ENCODE results near the gene CCDC142.
"Not testable (repeated sequence)": the region's sequence is repeated elsewhere in the genome, so short reads cannot be mapped to it uniquely, and the experiment has no call there.

Gene CCDC142

GRCh38 chr2:74501335-74502071, 18.7 kb upstream of the CCDC142 start:
- no peak overlapping the region for H3K4me3 ChIP-seq (ENCODE audit: low read length)
- DNase-seq (ENCODE audit: low read depth, low spot score) = no peak

- H3K4me3 ChIP-seq (ENCODE audit: low read length) = no peak overlapping the region
- DNase-seq (ENCODE audit: low read depth, low spot score) = no peak
Observed at GRCh38 chr2:74500578-74500946, 17.8 kb upstream of the CCDC142 start.

GRCh38 chr2:74499940-74500577, 17.3 kb upstream of the CCDC142 start:
- no peak overlapping the region for H3K4me3 ChIP-seq (ENCODE audit: low read length)
- no peak for DNase-seq (ENCODE audit: low read depth, low spot score)

- no peak for DNase-seq (ENCODE audit: low read depth, low spot score)
- H3K4me3 ChIP-seq (ENCODE audit: low read length) = no peak within 1 kb of the TSS
Observed at GRCh38 chr2:74499267-74499939, 16.6 kb upstream of the CCDC142 start, which contains the start of gene LBX2. TSS of gene LBX2 (minus strand) at chr2:74499603. CDS start at chr2:74499537, 66 bp downstream.

DNA sequence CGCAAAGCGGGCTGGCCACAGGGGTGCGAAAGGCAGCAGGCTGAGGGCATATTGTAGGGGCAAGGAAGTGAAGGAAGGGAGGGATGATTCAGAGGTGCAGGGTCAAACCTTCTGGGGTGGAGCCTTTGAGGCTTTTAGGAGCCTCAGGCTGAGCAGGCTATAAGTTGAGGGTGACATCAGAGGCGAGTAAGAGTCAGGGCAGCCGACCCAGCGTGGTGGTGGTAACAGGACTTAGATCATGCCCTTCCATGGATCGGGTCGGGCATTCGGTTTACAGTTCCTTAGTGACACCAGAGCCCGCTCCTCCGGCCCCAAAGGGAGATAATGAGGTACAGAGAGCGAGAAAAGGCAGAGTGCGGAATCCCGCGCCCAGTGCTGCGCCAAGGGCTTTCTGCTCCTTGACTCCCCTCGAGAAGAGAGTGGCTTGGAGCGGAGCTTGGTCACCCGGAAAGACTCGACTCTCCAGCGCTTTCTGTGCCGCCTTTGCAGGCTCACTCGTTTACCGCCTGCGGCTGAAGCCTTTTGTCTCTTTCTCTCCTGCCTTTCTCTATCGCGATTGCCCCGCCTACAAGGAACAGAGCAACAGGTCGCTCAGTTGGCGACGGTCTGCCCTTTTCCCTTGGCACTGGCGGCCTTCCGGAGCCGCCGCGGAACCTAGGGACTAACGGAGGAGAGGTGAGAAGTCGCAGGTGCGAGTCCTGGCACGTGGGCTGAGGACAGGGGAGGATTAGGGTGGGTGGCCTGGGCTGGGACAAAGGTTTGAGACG, 15.9 kb upstream of the CCDC142 start:
- H3K4me3 ChIP-seq (ENCODE audit: low read length) = no peak overlapping the region
- no peak for DNase-seq (ENCODE audit: low read depth, low spot score)

DNA sequence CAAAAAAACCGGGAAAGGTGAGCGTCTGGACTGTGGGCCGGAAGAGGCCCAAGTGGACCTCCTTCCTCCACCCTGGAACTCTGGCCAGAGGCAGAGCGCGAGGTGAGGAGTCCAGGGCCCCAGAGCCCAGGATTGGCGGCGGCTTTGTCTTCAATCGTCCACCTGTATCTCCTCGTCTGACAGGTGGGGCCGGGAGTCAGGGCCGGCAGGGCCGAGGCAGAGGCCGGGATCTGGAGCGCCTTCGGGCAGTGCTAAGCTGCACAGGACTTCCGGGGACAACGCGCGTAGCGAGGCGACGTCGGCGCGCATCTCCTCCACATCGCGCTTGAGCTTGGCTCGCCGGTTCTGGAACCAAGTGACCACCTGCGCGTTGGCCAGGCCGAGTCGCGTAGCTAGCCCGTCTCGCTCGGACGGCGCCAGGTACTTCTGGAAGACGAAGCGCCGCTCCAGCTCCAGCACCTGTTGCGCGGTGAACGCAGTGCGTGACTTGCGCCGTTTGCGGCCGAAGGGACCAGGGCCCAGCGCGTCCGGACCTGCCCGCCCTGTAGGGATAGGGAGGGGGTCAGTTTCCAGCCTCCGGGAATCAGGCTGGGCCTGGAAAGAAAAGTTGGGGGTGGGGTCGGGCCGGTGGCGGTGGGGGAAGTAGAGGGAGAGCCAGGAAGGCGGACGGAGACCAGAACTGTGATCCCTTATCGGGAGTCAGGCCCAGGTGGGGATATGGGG, 15.1 kb upstream of the CCDC142 start:
- DNase-seq (ENCODE audit: low read depth, low spot score) = no peak
- no peak overlapping the region for H3K4me3 ChIP-seq (ENCODE audit: low read length)

- no peak overlapping the region for H3K4me3 ChIP-seq (ENCODE audit: low read length)
- DNase-seq (ENCODE audit: low read depth, low spot score) = no peak
Observed at GRCh38 chr2:74496997-74497776, 14.4 kb upstream of the CCDC142 start.

DNA sequence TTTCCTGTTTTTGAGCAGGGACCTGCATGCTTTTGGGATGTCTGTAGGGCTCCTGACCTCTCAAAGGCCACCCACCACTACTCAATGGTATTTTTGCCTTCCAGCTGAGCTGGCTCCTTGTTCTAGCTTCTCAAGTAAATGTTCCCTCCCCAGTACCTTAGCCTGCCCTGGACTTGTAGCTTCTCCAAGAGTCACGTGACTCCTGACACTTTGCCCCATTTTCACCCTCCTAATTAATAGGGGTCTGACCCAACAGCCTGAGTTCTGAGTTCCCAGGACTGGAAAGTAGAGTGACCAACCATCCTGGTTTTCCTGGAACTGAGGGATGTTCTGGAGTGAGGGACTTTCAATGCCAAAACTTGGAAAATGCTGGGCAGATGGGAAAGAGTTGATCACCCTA, 12.6 kb upstream of the CCDC142 start:
- DNase-seq (ENCODE audit: low read depth, low spot score) = no peak
- H3K4me3 ChIP-seq (ENCODE audit: low read length) = no peak overlapping the region

- no peak for DNase-seq (ENCODE audit: low read depth, low spot score)
Observed at GRCh38 chr2:74493546-74493945, 10.7 kb upstream of the CCDC142 start.

DNA sequence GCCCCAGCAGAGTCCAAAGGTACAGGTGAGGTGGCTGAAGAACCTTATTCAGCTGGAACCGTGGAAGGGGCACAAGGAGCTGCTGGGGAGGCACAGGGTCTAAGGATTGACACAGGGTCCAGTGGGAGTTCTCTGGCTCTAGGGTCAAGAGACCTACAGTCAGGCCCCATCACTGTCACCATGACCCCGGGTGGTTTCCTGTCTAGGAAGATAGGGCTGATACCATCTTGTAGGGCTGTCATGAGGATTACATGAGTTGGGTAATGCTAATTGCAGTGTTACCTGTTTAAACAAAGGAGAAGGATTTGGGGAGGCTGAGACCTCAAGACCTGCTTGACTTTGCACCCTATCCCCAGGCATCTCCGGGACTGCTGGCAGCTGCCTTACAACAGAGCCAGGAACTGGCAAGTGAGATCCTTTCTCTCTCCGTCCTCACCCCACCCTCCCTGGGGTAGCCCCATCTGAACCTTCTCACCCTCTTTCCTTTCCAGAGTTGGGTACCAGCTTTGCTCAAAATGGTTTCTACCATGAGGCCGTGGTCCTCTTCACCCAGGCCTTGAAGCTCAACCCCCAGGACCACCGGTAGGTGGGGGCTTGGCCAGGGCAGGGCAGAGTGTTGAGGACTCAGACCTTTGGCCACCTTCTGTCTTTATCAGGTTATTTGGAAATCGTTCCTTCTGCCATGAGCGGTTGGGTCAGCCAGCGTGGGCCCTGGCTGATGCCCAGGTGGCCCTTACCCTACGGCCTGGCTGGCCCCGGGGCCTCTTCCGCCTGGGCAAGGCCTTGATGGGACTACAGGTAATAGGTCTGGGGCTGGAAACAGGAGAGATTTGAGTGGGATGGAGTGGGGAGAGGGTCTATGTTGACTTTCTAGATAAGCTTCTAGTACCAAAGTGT, 9.1 kb upstream of the CCDC142 start:
- no peak for DNase-seq (ENCODE audit: low read depth, low spot score)

More at GRCh38 chr2:74493546-74493945, 10.7 kb upstream of the CCDC142 start:
- no peak overlapping the region for H3K4me3 ChIP-seq (ENCODE audit: low read length)

GRCh38 chr2:74489906-74490305, 7.1 kb upstream of the CCDC142 start:
- DNase-seq (ENCODE audit: low read depth, low spot score) = no peak
- H3K4me3 ChIP-seq (ENCODE audit: low read length) = no peak overlapping the region

More for the DNA sequence above, 9.1 kb upstream of the CCDC142 start:
- no peak overlapping the region for H3K4me3 ChIP-seq (ENCODE audit: low read length)

DNA sequence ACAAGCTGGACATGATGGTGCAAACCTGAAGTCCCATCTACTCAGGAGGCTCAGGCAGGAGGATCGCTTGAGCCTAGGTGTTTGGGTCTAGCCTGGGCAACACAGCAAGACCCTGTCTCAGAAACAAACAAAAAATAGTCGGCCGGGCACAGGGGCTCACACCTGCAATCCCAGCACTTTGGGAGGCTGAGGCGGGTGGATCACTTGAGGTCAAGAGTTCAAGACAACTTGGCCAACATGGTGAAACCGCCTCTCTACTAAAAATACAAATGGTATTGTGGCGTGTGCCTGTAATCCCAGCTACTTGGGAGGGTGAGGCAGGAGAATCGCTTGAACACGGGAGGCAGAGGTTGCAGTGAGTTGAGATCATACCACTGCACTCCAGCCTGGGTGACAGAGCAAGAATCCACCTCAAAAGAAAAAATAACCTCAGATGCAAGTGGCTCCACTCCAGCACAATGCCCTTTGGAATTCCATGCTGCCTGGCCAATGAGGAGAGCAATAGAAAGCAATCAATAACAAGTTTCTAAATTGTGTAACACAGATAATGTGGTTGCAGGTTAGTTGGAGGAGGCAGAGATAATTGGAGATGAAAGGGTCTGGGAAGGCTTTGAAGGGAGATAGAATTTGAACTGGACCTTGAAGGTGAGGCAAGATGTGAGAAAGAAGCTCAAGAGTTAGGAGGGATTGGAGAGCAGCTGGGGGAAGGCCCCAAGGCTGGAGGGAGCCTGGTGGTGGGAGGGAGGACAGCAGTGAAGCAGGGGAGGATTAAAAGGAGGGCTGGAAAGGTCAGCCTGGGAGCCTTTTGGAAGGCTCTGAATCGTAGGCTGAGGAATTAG, 6.1 kb upstream of the CCDC142 start:
- H3K4me3 ChIP-seq (ENCODE audit: low read length) = no peak overlapping the region
- DNase-seq (ENCODE audit: low read depth, low spot score) = no peak

- no peak overlapping the region for H3K4me3 ChIP-seq (ENCODE audit: low read length)
- DNase-seq (ENCODE audit: low read depth, low spot score) = no peak
Observed at GRCh38 chr2:74486141-74486540, 3.3 kb upstream of the CCDC142 start.

GRCh38 chr2:74483675-74484164, 922 bp upstream of the CCDC142 start:
- not testable (repeated sequence) for DNase-seq (ENCODE audit: low read depth, low spot score)
- peak overlapping the region; percentile 95 for H3K4me3 ChIP-seq (ENCODE audit: low read length)

GRCh38 chr2:74481961-74482800, 617 bp downstream of the CCDC142 start:
- no peak for DNase-seq (ENCODE audit: low read depth, low spot score)
- peak overlapping the region; percentile 95 for H3K4me3 ChIP-seq (ENCODE audit: low read length)
